NOMO-1 treated with dmso at 0.1 percent for 144 hours (cell line): Measurements from ENCODE around the gene PLEKHM1.

Source experiments
- DNase-seq: peaks from one replicate; lab custom pipeline; 2025; ENCODE audit not compliant: unreplicated experiment; lab: John Stamatoyannopoulos, UW

The PLEKHM1 gene

DNA sequence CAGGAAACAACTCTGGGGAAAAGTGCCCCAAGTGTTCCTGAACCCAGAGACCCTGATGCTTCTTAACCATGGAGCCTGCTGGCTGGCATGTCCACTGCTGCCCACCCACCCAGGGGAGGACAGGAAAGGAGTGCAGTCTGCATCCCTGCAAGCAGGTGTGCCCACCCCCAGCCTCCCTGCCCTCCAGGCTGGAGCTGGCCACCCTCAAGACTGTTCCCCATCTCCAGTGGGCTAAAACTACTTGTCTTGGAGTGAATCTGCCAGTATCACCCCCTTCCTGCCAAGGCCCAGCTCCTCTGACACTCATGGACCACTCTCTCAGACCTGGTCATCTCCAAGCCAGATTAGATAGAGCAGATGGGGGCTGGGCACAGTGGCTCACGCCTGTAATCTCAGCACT lies 87.6 kb downstream of the PLEKHM1 start:
- no peak for DNase-seq

DNA sequence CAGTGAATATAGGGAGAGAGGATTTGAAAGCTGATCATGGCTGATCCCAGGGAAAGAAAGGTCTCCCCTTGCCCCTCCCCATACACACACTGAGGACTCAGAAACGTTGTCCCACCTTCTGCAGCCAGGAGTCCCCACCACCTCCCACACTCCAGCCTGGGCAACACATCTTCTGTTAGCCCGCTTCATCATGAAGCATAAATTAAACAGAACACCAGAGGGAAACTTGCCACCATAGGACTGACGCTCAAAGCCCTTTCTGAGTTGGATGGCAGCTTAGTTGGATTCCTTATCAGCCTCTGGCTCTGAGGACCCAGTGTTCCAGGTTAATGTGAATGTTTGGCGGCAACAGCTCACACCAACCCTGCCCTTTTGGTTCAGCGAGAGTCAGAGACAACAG lies 91.7 kb downstream of the PLEKHM1 start:
- DNase-seq, result no peak

DNA sequence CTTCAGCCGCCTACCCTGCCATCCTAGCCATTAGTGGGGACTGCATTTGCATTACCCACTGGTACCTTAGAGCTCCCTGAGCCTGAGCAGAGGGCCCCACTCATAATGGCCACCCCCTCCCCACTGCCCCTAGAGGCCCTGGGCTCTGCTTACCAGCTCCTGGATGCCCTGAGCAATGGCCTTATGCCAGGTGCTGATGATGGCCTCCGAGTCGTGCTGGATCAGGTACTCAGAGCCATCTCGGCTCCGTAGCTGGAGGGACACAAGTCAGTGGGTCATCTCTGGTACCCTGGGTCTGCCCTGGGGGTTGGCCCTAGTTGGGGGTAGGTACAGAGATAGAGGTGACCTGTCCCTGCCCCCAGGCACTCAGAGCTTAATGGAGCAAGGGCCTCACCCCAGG lies 92.7 kb downstream of the PLEKHM1 start:
- DNase-seq, result no peak

DNA sequence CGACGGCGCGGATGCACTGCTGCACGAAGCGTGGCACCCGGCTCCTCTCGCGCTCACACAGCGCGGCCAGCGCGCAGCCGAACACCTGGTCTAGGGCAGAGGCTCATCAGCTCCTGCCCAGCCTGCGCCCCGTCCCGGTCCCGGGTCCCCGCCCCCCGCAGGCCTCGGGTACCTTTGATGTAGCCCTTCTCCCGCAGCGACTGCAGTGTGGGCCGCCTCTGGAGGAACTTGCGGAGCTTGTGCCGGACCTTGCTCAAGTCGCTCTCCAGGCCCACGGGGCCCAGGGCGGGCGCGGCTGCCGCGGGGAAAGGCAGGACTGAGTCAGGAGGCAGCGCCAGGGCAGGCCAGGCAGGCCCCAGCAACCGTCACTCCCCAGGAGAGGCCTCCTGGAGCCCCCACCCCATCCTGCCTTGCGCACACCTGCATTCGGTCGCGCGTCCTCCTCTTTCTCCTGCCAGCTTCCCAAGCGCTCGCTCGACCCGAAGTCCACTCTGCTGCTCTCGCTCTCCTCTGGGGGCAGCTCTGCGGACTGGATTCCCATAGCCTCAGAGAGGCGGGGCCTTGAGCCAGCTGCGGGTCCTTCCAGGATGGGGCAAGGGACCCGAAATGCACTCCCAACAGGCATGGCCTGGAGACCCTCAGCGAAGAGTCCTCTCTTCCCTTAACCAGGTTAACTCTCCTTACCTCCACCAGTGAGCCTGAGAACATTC lies 93.9 kb downstream of the PLEKHM1 start:
- DNase-seq, result no peak

DNA sequence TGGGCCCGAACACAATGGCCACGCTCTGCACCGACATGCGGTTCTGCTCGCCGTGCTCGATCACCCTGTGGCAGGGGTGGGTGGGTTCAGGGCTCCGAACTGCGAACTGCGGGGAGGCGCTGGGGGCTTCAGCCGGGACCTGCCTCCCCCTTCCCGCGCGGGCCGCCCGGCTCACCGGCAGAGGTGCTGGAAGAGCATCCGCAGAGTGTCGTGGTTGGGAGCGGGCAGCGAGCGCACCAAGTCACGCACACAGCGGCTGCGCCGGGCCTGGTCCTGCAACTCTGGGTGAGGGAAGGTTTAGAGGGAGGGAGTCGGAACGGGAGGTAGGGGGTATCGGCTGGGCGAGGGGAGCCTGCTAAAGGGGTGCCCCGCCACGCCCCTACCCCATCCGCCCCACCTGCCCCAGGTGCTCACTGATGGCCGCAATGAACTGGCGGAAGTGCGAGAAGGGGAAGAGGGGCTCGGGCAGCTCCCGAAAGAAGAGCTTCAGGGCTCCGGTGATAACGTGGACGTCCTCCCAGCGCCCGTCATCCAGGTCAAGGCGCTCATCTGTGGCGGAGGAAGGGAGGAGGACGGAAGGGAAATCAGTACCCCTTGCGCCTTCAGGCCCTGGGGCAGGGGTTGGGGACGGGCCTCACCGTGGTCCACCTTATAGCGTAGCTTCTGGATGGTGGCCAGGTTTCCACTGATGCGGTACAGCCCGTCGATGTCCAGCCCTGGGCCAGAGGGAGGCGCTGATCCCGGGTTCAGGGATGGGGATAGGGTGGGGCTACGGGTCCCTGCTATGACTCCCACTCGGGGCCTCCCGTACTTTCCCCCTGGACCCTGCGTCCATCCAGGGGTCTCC lies 94.7 kb downstream of the PLEKHM1 start:
- no peak for DNase-seq

DNA sequence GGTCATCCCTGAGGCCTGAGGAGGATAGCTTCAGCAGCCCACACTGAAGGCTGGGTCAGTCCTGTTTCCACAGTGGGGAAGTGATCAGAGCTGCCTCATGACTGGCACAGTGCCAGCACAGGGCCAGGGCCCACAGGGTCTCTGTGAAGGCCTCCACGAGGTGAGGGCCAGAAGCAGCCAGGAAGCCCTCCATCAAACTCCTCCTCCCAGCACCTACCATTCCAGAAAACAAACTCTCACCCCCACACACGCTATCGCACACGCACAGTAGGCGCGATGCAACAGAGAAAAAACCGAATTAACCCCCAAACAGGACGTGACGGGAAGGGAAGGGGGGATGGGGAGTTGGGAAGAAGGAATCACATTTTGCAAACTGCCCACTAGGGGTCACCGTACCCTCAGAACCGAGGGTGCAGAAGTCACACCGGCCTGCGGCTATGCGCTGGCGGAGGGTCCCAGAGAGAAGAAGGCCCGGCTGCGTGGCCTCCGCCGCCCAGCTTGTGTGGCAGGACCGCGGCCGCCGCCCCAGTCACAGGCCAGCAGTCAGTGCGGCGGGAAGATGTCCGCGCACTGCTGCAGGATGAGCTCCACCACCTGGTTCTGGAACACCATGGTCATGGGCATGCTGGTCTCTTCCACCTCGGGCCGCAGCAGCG lies 95.5 kb downstream of the PLEKHM1 start:
- DNase-seq, result peak; percentile 17

DNA sequence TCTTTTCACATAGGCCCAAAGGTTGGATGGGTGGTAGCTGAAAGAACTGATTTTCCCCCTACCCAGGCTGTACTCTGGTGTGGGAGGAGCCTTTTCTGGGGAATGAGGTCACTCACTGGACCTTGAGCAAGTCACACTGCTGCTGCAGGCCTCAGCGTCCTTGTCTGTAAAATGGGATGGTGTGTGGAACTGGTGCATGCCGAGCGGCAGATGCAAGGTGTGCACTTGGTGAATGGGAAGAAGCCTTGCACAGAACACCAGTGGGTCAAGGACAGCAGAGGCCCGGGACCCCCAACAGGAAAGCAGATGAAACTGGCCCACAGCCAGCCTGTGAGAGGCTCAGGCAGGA lies 96.0 kb downstream of the PLEKHM1 start:
- DNase-seq, result no peak

DNA sequence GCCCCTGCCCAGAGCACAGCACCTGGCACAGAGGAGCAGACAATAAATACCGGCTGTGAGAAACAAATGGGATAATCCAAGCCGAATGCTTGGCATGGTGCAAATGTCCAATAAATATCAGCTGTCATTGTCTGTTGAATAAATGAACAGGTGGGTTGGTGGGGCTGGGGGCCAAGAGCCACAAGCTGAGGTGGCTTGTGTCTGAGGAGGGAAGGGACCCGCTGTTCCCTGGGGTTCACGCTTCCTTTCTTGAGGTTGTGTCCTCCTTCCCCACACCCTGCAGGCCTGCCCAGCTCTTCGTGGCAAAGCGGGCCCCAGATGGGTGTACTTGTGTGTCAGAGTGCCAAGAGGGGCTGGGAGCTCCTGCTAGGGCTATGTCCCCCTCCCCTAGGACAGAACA lies 96.4 kb downstream of the PLEKHM1 start:
- no peak for DNase-seq

DNA sequence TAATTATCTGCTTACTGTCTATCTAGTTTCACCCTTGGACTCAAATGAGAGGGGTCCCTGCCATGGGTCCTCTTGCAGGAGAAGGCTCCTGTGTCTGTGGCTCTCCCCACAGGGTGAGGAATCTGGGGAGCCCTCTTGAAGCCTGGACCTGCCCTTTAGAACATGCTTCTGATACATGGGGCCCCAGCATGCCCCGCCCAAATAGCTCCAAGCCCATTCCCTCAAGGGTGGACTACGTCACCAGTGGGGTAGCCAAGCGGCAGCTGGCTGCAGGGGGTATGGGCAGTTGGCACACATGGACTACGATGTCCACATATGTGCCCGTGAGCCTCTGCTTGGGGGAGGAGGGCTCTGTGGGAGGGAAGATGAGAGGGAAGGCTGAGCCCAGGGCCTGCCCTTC lies 97.1 kb downstream of the PLEKHM1 start:
- DNase-seq, result no peak

DNA sequence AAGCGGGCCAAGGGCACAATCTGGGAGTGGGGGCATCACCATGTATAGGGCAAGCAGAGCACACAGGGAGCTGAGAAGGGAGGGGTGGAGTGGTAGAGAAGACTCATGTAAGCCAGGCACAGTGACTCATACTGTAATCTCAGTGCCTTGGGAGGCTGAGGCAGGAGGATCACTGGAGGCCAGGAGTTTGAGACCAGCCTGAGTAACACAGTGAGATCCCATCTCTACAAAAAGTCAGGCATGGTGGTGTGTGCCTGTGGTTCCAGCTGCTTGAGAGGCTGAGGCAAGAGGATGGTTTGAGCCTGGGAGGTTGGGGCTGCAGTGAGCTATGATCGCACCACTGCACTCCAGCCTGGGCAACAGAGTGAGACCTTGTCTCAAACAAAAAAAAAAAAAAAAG lies 98.6 kb downstream of the PLEKHM1 start:
- DNase-seq, result no peak

DNA sequence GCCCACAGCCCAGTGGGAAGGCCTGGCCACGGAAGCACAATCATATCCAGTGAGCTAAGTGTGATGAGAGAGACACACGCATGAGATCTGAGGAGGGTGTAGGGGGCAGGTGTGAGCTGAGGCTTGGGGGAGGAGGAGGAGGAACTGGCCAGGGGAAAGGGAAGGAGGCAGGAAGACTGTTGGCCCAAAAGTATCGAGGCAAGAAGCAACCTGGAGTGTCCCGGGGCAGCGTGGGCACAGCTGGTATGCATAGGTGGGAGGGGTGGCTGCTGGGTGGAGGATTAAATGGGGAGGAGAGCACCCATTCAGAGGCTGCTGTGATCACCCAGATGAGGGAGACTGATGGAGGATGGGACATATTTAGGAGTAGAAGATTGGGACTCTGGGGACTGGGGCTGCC lies 99.2 kb downstream of the PLEKHM1 start:
- no peak for DNase-seq

DNA sequence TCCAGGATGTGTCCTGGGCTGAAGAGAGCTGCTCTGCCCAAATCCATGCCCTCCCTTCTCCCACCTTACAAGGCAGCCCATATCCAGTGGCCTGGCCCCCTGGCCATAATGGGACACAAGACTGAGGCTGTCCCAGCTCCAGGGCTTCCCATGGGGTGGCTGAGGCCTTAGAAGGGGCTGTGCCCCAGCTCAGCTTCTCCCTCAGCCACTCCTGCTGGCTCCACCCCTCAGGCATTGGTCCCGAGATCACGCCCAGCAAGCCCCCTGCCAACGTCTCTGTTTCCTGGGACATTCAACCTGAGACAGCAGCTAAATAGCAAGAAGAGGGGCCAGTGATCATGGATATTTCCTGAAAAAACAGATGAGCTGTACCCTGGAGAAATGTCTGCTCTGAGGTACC lies 101.2 kb downstream of the PLEKHM1 start:
- DNase-seq, result no peak

DNA sequence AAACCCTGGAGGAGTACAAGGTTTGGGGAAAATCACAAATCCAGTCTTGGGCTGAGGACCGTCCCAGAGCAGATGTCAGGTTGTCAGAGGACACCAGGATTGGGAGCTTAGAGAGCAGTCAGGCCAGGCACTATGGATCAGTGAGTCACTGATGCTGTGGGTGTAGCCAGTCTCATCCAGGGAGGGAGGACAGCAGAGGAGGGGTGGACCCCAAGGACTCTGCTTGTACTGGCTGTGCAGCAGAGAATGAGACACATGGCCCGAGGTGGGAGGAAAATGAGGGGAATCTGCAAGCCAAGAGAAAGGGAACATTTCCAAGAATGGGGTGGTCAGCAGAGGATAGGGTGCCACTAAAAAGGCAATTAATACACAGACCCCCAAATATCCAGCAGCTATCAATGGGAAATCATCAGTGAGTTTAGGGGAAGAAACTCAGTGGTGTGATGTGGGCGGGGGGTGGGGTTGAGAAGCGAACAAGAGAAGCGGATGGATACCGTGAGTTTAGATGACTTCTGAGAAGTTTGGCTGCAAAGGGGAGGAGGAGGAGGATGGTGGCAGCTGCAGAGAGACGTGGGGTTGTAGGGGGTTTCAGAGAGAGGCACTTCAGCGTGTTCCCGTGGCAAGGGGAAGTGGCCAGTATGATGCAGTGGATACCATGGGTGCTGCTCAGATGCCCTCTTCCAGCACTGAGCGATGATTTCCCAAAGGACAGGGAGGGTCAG lies 101.8 kb downstream of the PLEKHM1 start:
- no peak for DNase-seq

DNA sequence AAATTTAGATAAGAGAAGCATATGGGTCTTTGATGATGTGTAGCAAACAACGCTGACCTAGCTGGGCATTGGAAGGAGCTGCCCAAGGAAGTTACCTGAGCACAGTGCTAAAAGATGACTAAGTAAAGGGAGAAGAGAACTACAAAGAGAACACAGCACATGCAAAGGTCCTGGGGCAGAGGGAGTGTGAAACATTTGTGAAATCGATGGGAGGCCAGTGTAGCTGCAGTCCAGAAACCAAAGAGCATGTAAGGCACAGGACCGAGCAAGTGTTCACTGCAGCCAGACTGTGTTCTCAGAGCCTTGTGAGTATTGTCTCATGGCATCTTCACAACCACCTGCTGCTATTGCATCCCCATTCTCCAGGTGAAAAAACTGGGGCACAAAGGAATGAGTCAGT lies 102.8 kb downstream of the PLEKHM1 start:
- DNase-seq, result no peak

DNA sequence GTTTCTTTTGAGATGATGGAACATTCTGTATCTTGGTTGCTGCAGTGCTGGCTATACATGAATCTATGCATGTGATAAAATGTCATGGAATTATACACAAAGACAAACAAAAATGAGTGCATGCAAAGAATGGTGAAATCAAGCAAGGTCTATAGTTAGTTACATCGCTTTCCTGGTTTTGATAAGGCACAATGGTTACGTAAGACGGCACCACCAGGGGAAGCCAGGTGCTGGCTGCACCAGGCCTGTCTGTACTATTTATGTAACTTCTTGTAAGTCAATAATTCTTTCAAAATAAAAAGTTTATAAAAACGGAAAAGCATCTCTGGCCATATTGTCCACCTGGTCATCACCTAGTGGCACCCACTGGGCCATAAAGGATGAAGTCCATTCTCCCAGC lies 104.3 kb downstream of the PLEKHM1 start:
- DNase-seq, result no peak
